HCT116 (cell line): Measurements from ENCODE around the gene GRK6. TPM values are rescaled to one million over a fixed set of nuclear protein-coding genes. Genes with fewer than 3 reads are reported as not detected.

Experiments used
- ATAC-seq: fragments of 200-7000 bp; cut with Tn5 transposase; 2 replicates; pipeline ENCODE4 v1.9.1; 2020; ENCODE audit warnings: mild to moderate bottlenecking, moderate library complexity
- BruUV-seq: library from RNA; stranded (reverse); fragments of 400-500 nt; replicated peaks from 2 replicates; lab custom pipeline; 2021; lab: Mats Ljungman, UMichigan
- CTCF ChIA-PET: fragments of 300-600 bp; sonication (Branson Sonifier 250); formaldehyde crosslinking; loops from one replicate; lab custom pipeline; 2021; ENCODE audit warnings: antibody characterized with exemption; lab: Charles Lee
- POLR2A ChIA-PET: fragments of 300-600, 350-600 bp; sonication (Branson Sonifier 250); formaldehyde crosslinking; loops from one replicate; lab custom pipeline; 2021; ENCODE audit warnings: antibody characterized with exemption; lab: Charles Lee
- RAD21 ChIA-PET, 2 experiments: fragments of 300-600 bp; sonication (Branson Sonifier 250); formaldehyde crosslinking; loops; one replicate each; lab custom pipeline; 2023; ENCODE audit warnings: low total read pairs in 2 of 2; ENCODE audit not compliant: uncharacterized antibody in 2 of 2, unreplicated experiment in 2 of 2, low non-redundant PET in 1 of 2; lab: Charles Lee
- DNase-seq: peaks from one replicate; pipeline ENCODE4 v3.0.0-alpha.2; 2010; ENCODE audit warnings: low read depth, low spot score
- H2AFZ ChIP-seq: fragments of 200-600 bp; shearing (Covaris generic), sonication (generic); 2 replicates; pipeline ENCODE4 v1.6.1; 2017; ENCODE audit warnings: low read depth, mixed run types, mixed read lengths, antibody characterized with exemption, low read length; ENCODE audit not compliant: poor library complexity, severe bottlenecking
- H3K27ac ChIP-seq: 2 replicates; pipeline ENCODE4 v1.5.1; 2012; ENCODE audit warnings: low read depth, low read length
- H3K27me3 ChIP-seq: fragments of 200-600 bp; sonication (generic); 2 replicates; pipeline ENCODE4 v1.6.1; 2016; ENCODE audit warnings: mixed run types, low read length, mixed read lengths; ENCODE audit not compliant: insufficient read depth
- H3K36me3 ChIP-seq, 2 experiments: fragments of 200-500 bp in 1 of 2; fragments of 200-600 bp in 1 of 2; sonication (Bioruptor generic) in 1 of 2; sonication (generic) in 1 of 2; 2 replicates each; pipeline versions ENCODE4 v1.5.1 to v1.6.1; 2014 to 2016; ENCODE audit warnings: low read length in 2 of 2, inconsistent platforms in 1 of 2, mixed read lengths in 1 of 2, mixed run types in 1 of 2; ENCODE audit not compliant: insufficient read depth in 2 of 2, control insufficient read depth in 1 of 2
- H3K4me1 ChIP-seq, 2 experiments: fragments of 200-600 bp in 1 of 2; sonication (generic) in 1 of 2; 2 replicates each; pipeline versions ENCODE4 v1.5.1 to v1.6.1; 2012 to 2017; ENCODE audit warnings: low read length in 2 of 2, inconsistent platforms in 1 of 2, mild to moderate bottlenecking in 1 of 2, mixed read lengths in 1 of 2, mixed run types in 1 of 2, moderate library complexity in 1 of 2; ENCODE audit not compliant: insufficient read depth in 2 of 2, control insufficient read depth in 1 of 2
- H3K4me2 ChIP-seq: fragments of 200-600 bp; sonication (generic); 2 replicates; pipeline ENCODE4 v1.6.1; 2017; ENCODE audit warnings: mixed run types, low read length, mixed read lengths
- H3K4me3 ChIP-seq, 2 experiments: fragments of 200-600 bp in 1 of 2; sonication (generic) in 1 of 2; replicated peaks in 1 of 2; 2 replicates each; pipeline ENCODE4 v1.5.1; 2011 to 2016; ENCODE audit warnings: low read length in 2 of 2, control low read depth in 1 of 2, low read depth in 1 of 2, mild to moderate bottlenecking in 1 of 2, mixed read lengths in 1 of 2, mixed run types in 1 of 2
- H3K79me2 ChIP-seq: fragments of 200-600 bp; sonication (generic); 2 replicates; pipeline ENCODE4 v1.6.1; 2017; ENCODE audit warnings: mild to moderate bottlenecking, mixed run types, low read length, moderate library complexity, mixed read lengths; ENCODE audit not compliant: insufficient read depth
- H3K9ac ChIP-seq: fragments of 200-600 bp; sonication (generic); 2 replicates; pipeline ENCODE4 v1.6.1; 2016; ENCODE audit warnings: low read length, mixed read lengths
- H3K9me2 ChIP-seq: fragments of 200-600 bp; sonication (generic), shearing (Covaris generic); 2 replicates; pipeline ENCODE4 v1.6.1; 2017; ENCODE audit warnings: mixed run types, mild to moderate bottlenecking, moderate library complexity; ENCODE audit not compliant: insufficient read depth
- H3K9me3 ChIP-seq, 2 experiments: fragments of 200-500 bp in 1 of 2; fragments of 200-600 bp in 1 of 2; sonication (Bioruptor generic) in 1 of 2; sonication (generic) in 1 of 2; 2 replicates each; pipeline ENCODE4 v1.6.1; 2014 to 2017; ENCODE audit warnings: low read length in 2 of 2, mixed read lengths in 2 of 2, inconsistent platforms in 1 of 2, low read depth in 1 of 2, mild to moderate bottlenecking in 1 of 2, mixed run types in 1 of 2, moderate library complexity in 1 of 2; ENCODE audit not compliant: control insufficient read depth in 1 of 2, insufficient read depth in 1 of 2
- H4K20me1 ChIP-seq: fragments of 200-600 bp; sonication (generic), shearing (Covaris generic); 2 replicates; pipeline ENCODE4 v1.6.1; 2017; ENCODE audit warnings: mixed run types, mild to moderate bottlenecking, moderate library complexity; ENCODE audit not compliant: insufficient read depth
- CEBPB ChIP-seq: IDR thresholded peaks from 2 replicates; pipeline ENCODE4 v1.6.1; 2012; ENCODE audit warnings: low read depth
- EZH2phosphoT487 ChIP-seq: fragments of 200-600 bp; IDR thresholded peaks from 2 replicates; pipeline ENCODE4 v1.6.1; 2018; ENCODE audit warnings: antibody characterized with exemption, borderline replicate concordance
- POLR2AphosphoS5 ChIP-seq: IDR thresholded peaks from 2 replicates; pipeline ENCODE4 v1.6.1; 2011; ENCODE audit warnings: mild to moderate bottlenecking, low read depth, low read length, moderate library complexity
- RAD21 ChIP-seq: IDR thresholded peaks from 2 replicates; pipeline ENCODE4 v1.6.1; 2012; ENCODE audit warnings: low read depth, mild to moderate bottlenecking
- intact Hi-C: fragments of 100-400 bp; cut with micrococcal nuclease; formaldehyde crosslinking; loops from 2 replicates; pipeline ENCODE4 v1.10.0; 2022
- total RNA-seq: library from RNA; stranded (reverse); gene quantifications from one replicate; pipeline ENCODE4 v1.2.1, GENCODE V29; 2021; ENCODE audit not compliant: unreplicated experiment
- TF ChIP-seq, protein P1 (sequence below): IDR thresholded peaks from 2 replicates; pipeline ENCODE4 v1.6.1; 2011; ENCODE audit warnings: mild to moderate bottlenecking, low read length, moderate library complexity; ENCODE audit not compliant: insufficient replicate concordance; ENCODE audit errors: extremely low read depth

The GRK6 gene
- total RNA-seq, 1 experiment from 2014 or later, result 89.3 TPM

- Histone ChIP-seq H3K4me1 (peaks cover 7 to 18% of the 10 kb centered on the region in 2 experiments; a peak in 3 of 4 replicates), H4K20me1 (no peaks in the 10 kb centered on the region), H3K9ac (no peak overlapping the region), H3K36me3 (peaks cover 19 to 41% of the 10 kb centered on the region in 2 experiments; a peak in 3 of 4 replicates), H3K27ac (no peak overlapping the region), H3K9me2 (no peaks in the 10 kb centered on the region), H3K27me3 (no peaks in the 10 kb centered on the region), H3K4me3 (no peak overlapping the region), H3K4me2 (no peak overlapping the region), H3K79me2 (peaks cover 39% of the 10 kb centered on the region), H3K9me3 (no peaks in the 10 kb centered on the region), H2AFZ (no peak overlapping the region)
- POLR2A ChIA-PET, result interaction anchor here (1.3 kb wide), 1 partner anchor 41 kb away, joined by 3 read pairs; no protein-coding TSS in a partner anchor
- DNase-seq, result no peak
- ATAC-seq, result no peak
- TF ChIP-seq EZH2phosphoT487, result no peak
- TF ChIP-seq, protein P1, sequence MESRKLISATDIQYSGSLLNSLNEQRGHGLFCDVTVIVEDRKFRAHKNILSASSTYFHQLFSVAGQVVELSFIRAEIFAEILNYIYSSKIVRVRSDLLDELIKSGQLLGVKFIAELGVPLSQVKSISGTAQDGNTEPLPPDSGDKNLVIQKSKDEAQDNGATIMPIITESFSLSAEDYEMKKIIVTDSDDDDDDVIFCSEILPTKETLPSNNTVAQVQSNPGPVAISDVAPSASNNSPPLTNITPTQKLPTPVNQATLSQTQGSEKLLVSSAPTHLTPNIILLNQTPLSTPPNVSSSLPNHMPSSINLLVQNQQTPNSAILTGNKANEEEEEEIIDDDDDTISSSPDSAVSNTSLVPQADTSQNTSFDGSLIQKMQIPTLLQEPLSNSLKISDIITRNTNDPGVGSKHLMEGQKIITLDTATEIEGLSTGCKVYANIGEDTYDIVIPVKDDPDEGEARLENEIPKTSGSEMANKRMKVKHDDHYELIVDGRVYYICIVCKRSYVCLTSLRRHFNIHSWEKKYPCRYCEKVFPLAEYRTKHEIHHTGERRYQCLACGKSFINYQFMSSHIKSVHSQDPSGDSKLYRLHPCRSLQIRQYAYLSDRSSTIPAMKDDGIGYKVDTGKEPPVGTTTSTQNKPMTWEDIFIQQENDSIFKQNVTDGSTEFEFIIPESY, result no peak
- no peak for TF ChIP-seq RAD21
- no peak for TF ChIP-seq CEBPB
- TF ChIP-seq POLR2AphosphoS5, result no peak
- RAD21 ChIA-PET, result interaction anchor here in 1 of 2 experiments (0.6 kb wide), 1 partner anchor 23 kb away, joined by 7 read pairs; no protein-coding TSS in a partner anchor
- intact Hi-C loops, result no loop called here
- CTCF ChIA-PET, result no interaction called here
- no TSS peak for BruUV-seq
These were observed 5.1 kb downstream of the GRK6 start for GRCh38 chr5:177431317-177432142.
